Measurements from ENCODE around the gene FBN2.

DNA sequence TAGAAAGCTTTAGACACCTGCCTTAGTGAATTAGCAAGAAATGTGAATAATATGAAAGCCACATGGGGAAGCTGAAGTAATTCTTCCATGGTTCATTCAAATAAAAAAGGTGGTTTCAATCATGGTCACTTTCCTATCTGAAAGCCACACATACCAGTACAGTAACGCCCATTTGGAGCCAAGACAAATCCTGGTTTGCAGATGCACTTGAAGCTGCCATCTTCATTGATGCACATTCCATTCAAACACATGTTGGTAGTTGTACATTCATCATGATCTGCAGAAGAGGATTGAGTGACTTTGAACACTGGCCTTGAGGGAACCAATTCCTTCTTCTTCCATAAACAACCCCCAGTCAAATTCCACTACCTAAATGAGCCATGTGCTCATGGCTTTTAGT lies 161.5 kb downstream of the FBN2 start:
- TF ChIP-seq, protein P1, sequence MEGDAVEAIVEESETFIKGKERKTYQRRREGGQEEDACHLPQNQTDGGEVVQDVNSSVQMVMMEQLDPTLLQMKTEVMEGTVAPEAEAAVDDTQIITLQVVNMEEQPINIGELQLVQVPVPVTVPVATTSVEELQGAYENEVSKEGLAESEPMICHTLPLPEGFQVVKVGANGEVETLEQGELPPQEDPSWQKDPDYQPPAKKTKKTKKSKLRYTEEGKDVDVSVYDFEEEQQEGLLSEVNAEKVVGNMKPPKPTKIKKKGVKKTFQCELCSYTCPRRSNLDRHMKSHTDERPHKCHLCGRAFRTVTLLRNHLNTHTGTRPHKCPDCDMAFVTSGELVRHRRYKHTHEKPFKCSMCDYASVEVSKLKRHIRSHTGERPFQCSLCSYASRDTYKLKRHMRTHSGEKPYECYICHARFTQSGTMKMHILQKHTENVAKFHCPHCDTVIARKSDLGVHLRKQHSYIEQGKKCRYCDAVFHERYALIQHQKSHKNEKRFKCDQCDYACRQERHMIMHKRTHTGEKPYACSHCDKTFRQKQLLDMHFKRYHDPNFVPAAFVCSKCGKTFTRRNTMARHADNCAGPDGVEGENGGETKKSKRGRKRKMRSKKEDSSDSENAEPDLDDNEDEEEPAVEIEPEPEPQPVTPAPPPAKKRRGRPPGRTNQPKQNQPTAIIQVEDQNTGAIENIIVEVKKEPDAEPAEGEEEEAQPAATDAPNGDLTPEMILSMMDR (IDR thresholded peaks at IDR 0.05 in 2 of 3, conservative IDR thresholded peaks at IDR 0.05 in 1 of 3; ENCODE audit: borderline replicate concordance in 1 of 3, insufficient read depth in 1 of 3, low read depth in 2 of 3, low read length in 2 of 3), result no peak
- TF ChIP-seq YY1 (IDR thresholded peaks at IDR 0.05; ENCODE audit: extremely low read depth, insufficient replicate concordance, low read depth, low read length), result no peak
- TF ChIP-seq EZH2 (IDR thresholded peaks at IDR 0.05), result no peak
- TF ChIP-seq FOSL1 (IDR thresholded peaks at IDR 0.05; ENCODE audit: low read depth), result no peak
- TF ChIP-seq POLR2AphosphoS5 (IDR thresholded peaks at IDR 0.05; ENCODE audit: low read depth, low read length), result no peak
- no peak for TF ChIP-seq JUND (IDR thresholded peaks at IDR 0.05)
- no peak for TF ChIP-seq ELF1 (IDR thresholded peaks at IDR 0.05; ENCODE audit: borderline replicate concordance, low read depth)
- no peak for TF ChIP-seq MAX (IDR thresholded peaks at IDR 0.05)
- no peak for TF ChIP-seq TCF7L2 (IDR thresholded peaks at IDR 0.05; ENCODE audit: borderline replicate concordance, extremely low read depth, insufficient read depth, insufficient read length)
